Measurements from ENCODE around the gene TPRG1. TPM values are rescaled to one million over a fixed set of nuclear protein-coding genes. Genes with fewer than 3 reads are reported as not detected.
A peak's percentile ranks its signal among the peaks of the same experiment; 100 is the strongest.

The TPRG1 gene
- total RNA-seq, 6 experiments from 2014 or later = 8.0 to 33.6 (median 18.1) TPM

DNA sequence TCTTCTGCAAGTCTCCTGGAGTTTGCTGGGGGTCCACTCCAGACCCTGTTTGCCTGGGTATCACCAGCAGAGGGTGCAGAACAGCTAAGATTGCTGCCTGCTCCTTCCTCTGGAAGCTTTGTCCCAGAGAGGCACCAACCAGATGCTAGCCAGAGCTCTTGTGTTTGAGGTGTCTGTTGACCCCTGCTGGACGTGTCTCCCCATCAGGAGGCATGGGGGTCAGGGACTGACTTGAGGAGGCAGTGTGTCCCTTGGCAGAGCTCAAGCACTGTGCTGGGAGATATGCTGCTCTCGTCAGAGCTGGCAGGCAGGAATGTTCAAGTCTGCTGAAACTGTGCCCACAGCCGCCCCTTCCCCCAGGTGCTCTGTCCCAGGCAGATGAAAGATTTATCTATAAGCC lies 86.5 kb downstream of the TPRG1 start:
- H3K4me3 ChIP-seq = no peak overlapping the region
- ATAC-seq (no peak), DNase-seq (no peak)
- H3K4me1 ChIP-seq = no peaks in the 10 kb centered on the region
- no peaks in the 10 kb centered on the region for H3K36me3 ChIP-seq
- H3K27ac ChIP-seq = no peak overlapping the region
- intact Hi-C loops (cut with DNase I) = no loop called here
- WGBS (ENCODE audit: insufficient coverage, low coverage, low lambda C conversion rate, missing lambda C conversion rate) = no CpG with 5 or more reads among the region's 3 CpGs
- TF ChIP-seq, protein P1, sequence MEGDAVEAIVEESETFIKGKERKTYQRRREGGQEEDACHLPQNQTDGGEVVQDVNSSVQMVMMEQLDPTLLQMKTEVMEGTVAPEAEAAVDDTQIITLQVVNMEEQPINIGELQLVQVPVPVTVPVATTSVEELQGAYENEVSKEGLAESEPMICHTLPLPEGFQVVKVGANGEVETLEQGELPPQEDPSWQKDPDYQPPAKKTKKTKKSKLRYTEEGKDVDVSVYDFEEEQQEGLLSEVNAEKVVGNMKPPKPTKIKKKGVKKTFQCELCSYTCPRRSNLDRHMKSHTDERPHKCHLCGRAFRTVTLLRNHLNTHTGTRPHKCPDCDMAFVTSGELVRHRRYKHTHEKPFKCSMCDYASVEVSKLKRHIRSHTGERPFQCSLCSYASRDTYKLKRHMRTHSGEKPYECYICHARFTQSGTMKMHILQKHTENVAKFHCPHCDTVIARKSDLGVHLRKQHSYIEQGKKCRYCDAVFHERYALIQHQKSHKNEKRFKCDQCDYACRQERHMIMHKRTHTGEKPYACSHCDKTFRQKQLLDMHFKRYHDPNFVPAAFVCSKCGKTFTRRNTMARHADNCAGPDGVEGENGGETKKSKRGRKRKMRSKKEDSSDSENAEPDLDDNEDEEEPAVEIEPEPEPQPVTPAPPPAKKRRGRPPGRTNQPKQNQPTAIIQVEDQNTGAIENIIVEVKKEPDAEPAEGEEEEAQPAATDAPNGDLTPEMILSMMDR (IDR thresholded peaks at IDR 0.05) = no peak
- TF ChIP-seq POLR2A (IDR thresholded peaks at IDR 0.05) = no peak
- no peaks in the 10 kb centered on the region for H3K9me3 ChIP-seq
- H3K27me3 ChIP-seq = no peaks in the 10 kb centered on the region

DNA sequence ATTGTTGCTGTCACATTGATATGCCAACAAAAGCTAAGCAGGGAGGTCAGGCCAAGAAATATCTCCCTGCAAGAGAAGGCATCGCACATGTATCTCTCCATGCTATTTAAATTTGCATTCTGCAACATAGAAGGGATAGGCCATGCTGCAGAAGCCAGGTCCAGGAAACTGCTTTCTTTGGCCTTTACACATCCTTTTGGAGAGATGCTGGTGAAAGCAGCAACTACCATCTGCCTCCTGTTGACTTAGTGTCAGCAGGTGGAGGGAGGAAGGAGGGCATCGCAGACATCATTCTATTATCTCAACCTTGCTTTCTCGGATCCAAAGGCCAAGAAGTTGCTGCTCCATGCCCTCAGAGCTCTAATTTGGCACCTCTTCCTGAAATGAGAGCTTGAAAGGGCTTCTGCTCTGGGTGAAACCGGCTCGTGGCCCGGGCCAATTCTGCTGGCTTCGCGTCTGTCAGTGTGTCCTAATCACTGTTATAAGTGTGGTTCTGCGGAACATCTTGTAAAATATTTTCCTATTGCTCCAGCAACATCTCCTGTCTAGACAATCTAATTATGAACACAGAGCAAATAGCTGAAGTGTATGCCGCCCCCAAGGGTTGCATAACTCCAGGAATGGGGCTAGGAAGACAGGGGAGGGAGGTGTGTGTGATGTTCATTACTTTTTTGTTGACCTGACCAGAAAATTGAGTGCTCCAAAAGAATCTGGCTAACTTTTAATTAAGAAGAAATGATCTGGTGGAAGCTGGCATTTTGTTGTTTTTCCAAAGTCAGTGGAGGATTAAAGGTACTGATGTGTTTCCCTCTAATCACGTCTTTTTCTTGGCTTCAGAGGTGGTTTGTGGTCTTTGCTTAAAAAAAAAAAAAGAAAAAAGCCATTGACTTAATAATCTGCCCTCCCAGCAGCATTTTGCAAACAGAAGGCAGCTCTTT lies 89.1 kb downstream of the TPRG1 start:
- no peaks in the 10 kb centered on the region for H3K27me3 ChIP-seq
- WGBS (ENCODE audit: insufficient coverage, low coverage, low lambda C conversion rate, missing lambda C conversion rate) = 88% methylated on average over 4 of the region's 11 CpGs
- ATAC-seq = no peak
- DNase-seq = no peak
- no peaks in the 10 kb centered on the region for H3K36me3 ChIP-seq
- no peaks in the 10 kb centered on the region for H3K9me3 ChIP-seq
- H3K4me1 ChIP-seq = no peaks in the 10 kb centered on the region
- TF ChIP-seq POLR2A (IDR thresholded peaks at IDR 0.05) = no peak
- TF ChIP-seq, protein P1 (IDR thresholded peaks at IDR 0.05) = no peak
- H3K4me3 ChIP-seq = no peak overlapping the region
- H3K27ac ChIP-seq = no peak overlapping the region
- intact Hi-C loops (cut with DNase I) = no loop called here

DNA sequence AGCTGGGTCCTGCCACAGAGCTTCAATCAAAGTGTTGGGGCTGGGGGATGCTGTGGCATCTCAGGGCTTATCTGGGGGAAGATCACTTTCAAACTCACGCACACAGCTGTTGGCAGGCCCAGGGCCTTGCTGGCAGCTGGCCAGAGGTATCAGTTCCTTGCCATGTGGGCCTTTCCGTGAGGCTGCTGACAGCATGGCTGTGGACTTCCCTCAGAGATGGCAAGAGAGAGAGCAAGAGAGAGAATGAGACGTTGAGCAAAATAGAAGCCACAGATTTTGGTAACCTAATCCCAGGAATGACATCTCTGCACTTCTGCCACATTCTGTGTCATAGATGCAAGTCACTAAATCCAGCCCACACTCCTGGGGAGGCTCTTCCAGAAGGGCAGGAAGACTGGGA lies 91.0 kb downstream of the TPRG1 start:
- TF ChIP-seq, protein P1 (IDR thresholded peaks at IDR 0.05) = no peak
- TF ChIP-seq POLR2A (IDR thresholded peaks at IDR 0.05) = no peak
- peak in 2 of 3 donors; percentile 21 to 45 for DNase-seq
- Histone ChIP-seq H3K27me3 (no peaks in the 10 kb centered on the region), H3K4me3 (no peak overlapping the region), H3K36me3 (no peaks in the 10 kb centered on the region), H3K9me3 (no peaks in the 10 kb centered on the region), H3K4me1 (no peaks in the 10 kb centered on the region), H3K27ac (no peak overlapping the region)
- intact Hi-C loops (cut with DNase I) = no loop called here
- WGBS (ENCODE audit: insufficient coverage, low coverage, low lambda C conversion rate, missing lambda C conversion rate) = 63% methylated on average over 2 of the region's 3 CpGs
- peak in 1 of 4 donors; percentile 19 for ATAC-seq

DNA sequence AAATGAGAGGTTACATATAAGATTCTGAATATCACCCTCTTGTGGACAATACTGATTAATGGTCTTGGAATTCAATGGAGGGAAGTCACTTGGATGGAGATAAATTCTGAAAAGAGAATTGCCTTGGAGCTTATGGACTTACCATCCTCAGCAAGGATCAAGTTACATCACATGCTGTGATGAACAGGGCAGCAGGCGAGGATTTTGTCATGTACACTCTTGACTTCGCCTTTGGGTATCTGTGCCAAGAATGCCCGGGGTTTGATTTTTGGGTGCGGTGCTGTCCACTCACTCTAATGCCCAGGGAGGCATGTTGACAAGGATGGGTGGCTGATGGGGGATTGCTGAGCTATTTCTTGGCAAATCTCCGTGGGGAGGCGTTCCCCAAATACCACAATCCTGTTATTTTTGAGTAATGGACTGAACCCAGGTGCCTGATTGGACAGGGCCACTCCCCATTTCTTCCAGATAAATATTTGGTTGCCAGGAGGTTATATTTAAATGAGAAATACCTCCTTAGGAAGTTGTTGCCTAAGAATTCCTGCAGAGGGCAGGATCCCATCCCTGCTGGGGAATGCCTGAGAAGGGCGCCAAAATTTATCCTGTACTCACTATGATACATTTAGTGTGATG lies 96.3 kb downstream of the TPRG1 start:
- no peak for DNase-seq
- intact Hi-C loops (cut with DNase I) = no loop called here
- WGBS (ENCODE audit: insufficient coverage, low coverage, low lambda C conversion rate, missing lambda C conversion rate) = 70% methylated on average over 2 of the region's 7 CpGs
- no peak for ATAC-seq
- TF ChIP-seq, protein P1 (IDR thresholded peaks at IDR 0.05) = peak in 1 of 4 donors; percentile 6
- no peak for TF ChIP-seq POLR2A (IDR thresholded peaks at IDR 0.05)
- Histone ChIP-seq H3K27ac (no peak overlapping the region), H3K4me3 (no peak overlapping the region), H3K9me3 (no peaks in the 10 kb centered on the region), H3K4me1 (no peaks in the 10 kb centered on the region), H3K36me3 (no peaks in the 10 kb centered on the region), H3K27me3 (no peaks in the 10 kb centered on the region)

All from right lobe of liver (tissue), 6 donors.